Measurements from ENCODE around the gene SLC34A3. TPM values are rescaled to one million over a fixed set of nuclear protein-coding genes. Genes with fewer than 3 reads are reported as not detected.
A peak's percentile ranks its signal among the peaks of the same experiment; 100 is the strongest.

SLC34A3 gene
- total RNA-seq, 1 experiment from 2014 or later: not detected

GRCh38 chr9:137275203-137275587 lies 44.5 kb downstream of the SLC34A3 start:
- H3K4me2 ChIP-seq (ENCODE audit: low read depth, low read length, poor library complexity, severe bottlenecking): peak overlapping the region; percentile 84
- H2AFZ ChIP-seq (ENCODE audit: low read length): no peak overlapping the region
- H3K9me2 ChIP-seq (replicated peaks; ENCODE audit: insufficient read depth, low read length): no peaks in the 10 kb centered on the region
- H4K20me1 ChIP-seq (ENCODE audit: insufficient read depth, low read depth, low read length): peaks cover 3% of the 10 kb centered on the region; the same call in 1 of the 2 replicates
- H3K79me2 ChIP-seq (ENCODE audit: low read length): no peaks in the 10 kb centered on the region
- peaks cover 2% of the 10 kb centered on the region; the same call in 1 of the 2 replicates for H3K36me3 ChIP-seq (ENCODE audit: insufficient read depth, low read length)
- H3K27ac ChIP-seq (ENCODE audit: low read length): peak overlapping the region; percentile 94
- no peak overlapping the region; the same call in 1 of the 2 replicates for H3K4me3 ChIP-seq (ENCODE audit: low read length)
- peaks cover 54% of the 10 kb centered on the region for H3K4me1 ChIP-seq (ENCODE audit: low read length)
- H3K9me3 ChIP-seq (ENCODE audit: low read length): no peaks in the 10 kb centered on the region
- H3K27me3 ChIP-seq (ENCODE audit: low read length): no peaks in the 10 kb centered on the region
- DNase-seq: no peak
- peak overlapping the region; percentile 90 for H3K9ac ChIP-seq (ENCODE audit: low read length)

DNA sequence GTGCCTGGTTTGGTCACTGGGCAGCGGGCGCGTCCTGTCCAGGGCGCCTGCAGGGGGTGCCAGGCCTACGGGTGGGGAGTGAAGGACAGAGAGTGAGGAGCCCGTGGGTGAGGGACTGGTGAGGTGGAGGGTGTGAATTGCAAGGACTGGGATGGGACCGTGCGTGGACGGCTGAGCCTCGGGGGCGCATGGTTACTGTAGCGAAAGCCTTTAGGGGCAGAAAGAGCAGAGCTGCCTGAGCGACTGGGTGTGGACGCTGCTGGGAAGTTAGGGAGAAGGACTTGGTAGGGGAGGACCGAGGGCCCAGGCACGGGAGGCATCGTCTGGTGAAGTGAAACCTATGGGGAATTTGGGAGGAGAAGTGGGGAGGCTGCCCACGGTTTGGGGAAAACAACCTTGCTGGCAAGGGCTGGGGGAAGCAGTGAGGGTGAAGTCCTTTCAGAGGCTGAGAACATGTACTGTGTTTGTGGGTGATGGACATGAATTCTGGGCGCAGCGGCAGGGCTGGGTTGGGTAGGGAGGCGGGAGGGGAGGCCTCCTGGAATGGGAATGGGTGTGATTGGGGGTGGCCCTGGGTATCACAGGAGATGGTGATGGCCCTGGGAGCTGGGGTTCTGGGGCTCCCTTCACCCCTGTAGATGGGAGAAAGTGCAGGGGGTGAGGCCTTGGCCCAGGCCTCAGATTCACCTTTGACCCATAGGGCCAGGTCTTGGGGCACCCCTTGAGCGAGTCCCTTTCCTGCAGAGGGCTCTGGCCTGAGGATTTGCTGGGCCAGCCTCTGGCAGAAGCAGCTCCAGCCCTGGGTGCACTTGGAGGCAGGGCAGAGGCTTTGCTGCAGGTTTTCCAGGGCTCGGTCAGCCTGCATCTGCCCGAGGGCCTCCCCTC lies 45.1 kb downstream of the SLC34A3 start:
- DNase-seq: peak; percentile 42
- H3K9ac ChIP-seq (ENCODE audit: low read length): peak overlapping the region; percentile 90
- H3K9me2 ChIP-seq (replicated peaks; ENCODE audit: insufficient read depth, low read length): no peaks in the 10 kb centered on the region
- no peaks in the 10 kb centered on the region for H3K79me2 ChIP-seq (ENCODE audit: low read length)
- peak overlapping the region; percentile 84 for H3K4me2 ChIP-seq (ENCODE audit: low read depth, low read length, poor library complexity, severe bottlenecking)
- peak overlapping the region; percentile 94 for H3K27ac ChIP-seq (ENCODE audit: low read length)
- H3K36me3 ChIP-seq (ENCODE audit: insufficient read depth, low read length): peaks cover 2% of the 10 kb centered on the region; the same call in 1 of the 2 replicates
- H3K27me3 ChIP-seq (ENCODE audit: low read length): no peaks in the 10 kb centered on the region
- no peak overlapping the region for H2AFZ ChIP-seq (ENCODE audit: low read length)
- H3K4me3 ChIP-seq (ENCODE audit: low read length): peak overlapping the region; percentile 77; the same call in 1 of the 2 replicates
- H4K20me1 ChIP-seq (ENCODE audit: insufficient read depth, low read depth, low read length): peaks cover 3% of the 10 kb centered on the region; the same call in 1 of the 2 replicates
- H3K9me3 ChIP-seq (ENCODE audit: low read length): no peaks in the 10 kb centered on the region
- H3K4me1 ChIP-seq (ENCODE audit: low read length): peaks cover 59% of the 10 kb centered on the region

DNA sequence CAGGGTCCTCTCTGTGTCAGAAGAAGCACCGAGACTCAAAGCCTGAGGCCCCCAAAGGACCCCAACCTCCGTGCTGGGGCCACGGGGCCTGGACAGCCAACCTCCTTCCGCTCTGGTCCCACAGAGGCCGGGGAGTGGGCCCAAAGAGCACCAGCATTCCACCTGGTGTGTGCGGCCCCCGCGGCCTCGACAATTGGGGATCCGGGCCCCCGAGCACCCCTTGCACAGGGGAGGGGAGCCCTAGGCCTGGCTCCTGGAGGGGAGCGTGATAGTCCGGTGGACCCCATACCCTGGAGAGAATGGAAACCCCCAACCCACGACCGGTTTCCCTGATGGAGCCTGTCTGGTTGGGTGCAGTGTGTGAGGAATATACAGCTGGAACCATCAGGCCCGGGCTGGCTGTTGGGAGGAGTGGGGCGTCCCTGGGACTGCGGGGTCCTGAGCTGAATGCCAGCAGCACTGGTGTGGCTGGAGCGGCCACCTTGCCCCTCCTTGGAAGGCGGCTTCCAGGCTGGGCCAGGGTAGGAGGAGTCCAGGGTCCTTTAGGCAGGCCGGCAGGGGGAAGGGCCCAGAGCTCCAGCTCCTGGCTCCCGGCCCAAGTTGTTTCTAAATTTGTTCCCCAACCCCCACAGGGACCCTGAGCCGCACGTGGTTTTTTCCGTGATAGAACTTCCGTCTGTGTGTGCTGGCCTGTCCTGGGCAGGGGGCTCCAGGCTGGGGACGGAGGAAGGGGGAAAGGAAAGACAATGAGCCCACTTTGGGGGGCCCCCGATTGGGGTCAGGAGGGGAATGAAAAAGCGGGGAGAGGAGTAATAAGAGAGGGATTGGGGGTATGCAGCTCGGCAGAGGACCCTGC lies 46.0 kb downstream of the SLC34A3 start:
- Histone ChIP-seq H3K4me2 (ENCODE audit: low read depth, low read length, poor library complexity, severe bottlenecking) (peak overlapping the region; percentile 84), H3K9me3 (ENCODE audit: low read length) (no peaks in the 10 kb centered on the region), H3K9ac (ENCODE audit: low read length) (peak overlapping the region; percentile 90), H3K79me2 (ENCODE audit: low read length) (no peaks in the 10 kb centered on the region), H3K4me1 (ENCODE audit: low read length) (peaks cover 59% of the 10 kb centered on the region), H4K20me1 (ENCODE audit: insufficient read depth, low read depth, low read length) (peaks cover 3% of the 10 kb centered on the region; the same call in 1 of the 2 replicates), H3K9me2 (replicated peaks; ENCODE audit: insufficient read depth, low read length) (no peaks in the 10 kb centered on the region), H3K27ac (ENCODE audit: low read length) (peak overlapping the region; percentile 94), H3K36me3 (ENCODE audit: insufficient read depth, low read length) (peaks cover 2% of the 10 kb centered on the region; the same call in 1 of the 2 replicates), H3K4me3 (ENCODE audit: low read length) (peak overlapping the region; percentile 77), H3K27me3 (ENCODE audit: low read length) (no peaks in the 10 kb centered on the region), H2AFZ (ENCODE audit: low read length) (no peak overlapping the region)
- DNase-seq: peak; percentile 87

GRCh38 chr9:137277329-137278041 lies 46.8 kb downstream of the SLC34A3 start, which contains the start of gene TOR4A:
TOR4A (plus strand) TSS chr9:137277726; CDS start chr9:137278690, 964 bp downstream.
- Histone ChIP-seq H4K20me1 (ENCODE audit: insufficient read depth, low read depth, low read length) (peaks cover 3% of the 10 kb centered on the region; the same call in 1 of the 2 replicates), H3K4me1 (ENCODE audit: low read length) (peaks cover 59% of the 10 kb centered on the region), H3K27ac (ENCODE audit: low read length) (peak within 1 kb of the TSS; percentile 94), H3K27me3 (ENCODE audit: low read length) (no peaks in the 10 kb centered on the region), H3K9me2 (replicated peaks; ENCODE audit: insufficient read depth, low read length) (no peaks in the 10 kb centered on the region), H3K4me2 (ENCODE audit: low read depth, low read length, poor library complexity, severe bottlenecking) (peak within 1 kb of the TSS; percentile 84), H3K4me3 (ENCODE audit: low read length) (peak within 1 kb of the TSS; percentile 77), H2AFZ (ENCODE audit: low read length) (no peak within 1 kb of the TSS), H3K9me3 (ENCODE audit: low read length) (no peaks in the 10 kb centered on the region), H3K9ac (ENCODE audit: low read length) (peak within 1 kb of the TSS; percentile 90), H3K79me2 (ENCODE audit: low read length) (no peaks in the 10 kb centered on the region), H3K36me3 (ENCODE audit: insufficient read depth, low read length) (peaks cover 2% of the 10 kb centered on the region; the same call in 1 of the 2 replicates)
- peak; percentile 91 for DNase-seq

GRCh38 chr9:137278061-137278701 lies 47.5 kb downstream of the SLC34A3 start:
- peaks cover 4% of the 10 kb centered on the region; the same call in 1 of the 2 replicates for H3K36me3 ChIP-seq (ENCODE audit: insufficient read depth, low read length)
- no peaks in the 10 kb centered on the region for H3K9me2 ChIP-seq (replicated peaks; ENCODE audit: insufficient read depth, low read length)
- H3K27ac ChIP-seq (ENCODE audit: low read length): peak overlapping the region; percentile 94
- H3K9ac ChIP-seq (ENCODE audit: low read length): peak overlapping the region; percentile 90
- no peak overlapping the region for H2AFZ ChIP-seq (ENCODE audit: low read length)
- H3K4me3 ChIP-seq (ENCODE audit: low read length): peak overlapping the region; percentile 77
- H3K27me3 ChIP-seq (ENCODE audit: low read length): no peaks in the 10 kb centered on the region
- H3K4me1 ChIP-seq (ENCODE audit: low read length): peaks cover 59% of the 10 kb centered on the region
- no peaks in the 10 kb centered on the region for H3K9me3 ChIP-seq (ENCODE audit: low read length)
- DNase-seq: peak; percentile 78
- H3K79me2 ChIP-seq (ENCODE audit: low read length): no peaks in the 10 kb centered on the region
- peaks cover 3% of the 10 kb centered on the region; the same call in 1 of the 2 replicates for H4K20me1 ChIP-seq (ENCODE audit: insufficient read depth, low read depth, low read length)
- H3K4me2 ChIP-seq (ENCODE audit: low read depth, low read length, poor library complexity, severe bottlenecking): peak overlapping the region; percentile 84

GRCh38 chr9:137278721-137279711 lies 48.3 kb downstream of the SLC34A3 start:
- Histone ChIP-seq H3K9me2 (replicated peaks; ENCODE audit: insufficient read depth, low read length) (no peaks in the 10 kb centered on the region), H3K79me2 (ENCODE audit: low read length) (no peaks in the 10 kb centered on the region)

More at GRCh38 chr9:137278721-137279711, 48.3 kb downstream of the SLC34A3 start:
- H4K20me1 ChIP-seq (ENCODE audit: insufficient read depth, low read depth, low read length): peaks cover 3% of the 10 kb centered on the region; the same call in 1 of the 2 replicates
- DNase-seq: peak; percentile 34
- H3K27me3 ChIP-seq (ENCODE audit: low read length): no peaks in the 10 kb centered on the region
- H3K9me3 ChIP-seq (ENCODE audit: low read length): no peaks in the 10 kb centered on the region
- peaks cover 12% of the 10 kb centered on the region for H3K36me3 ChIP-seq (ENCODE audit: insufficient read depth, low read length)
- H2AFZ ChIP-seq (ENCODE audit: low read length): no peak overlapping the region
- no peak overlapping the region for H3K4me2 ChIP-seq (ENCODE audit: low read depth, low read length, poor library complexity, severe bottlenecking)
- H3K4me1 ChIP-seq (ENCODE audit: low read length): peaks cover 50% of the 10 kb centered on the region
- no peak overlapping the region for H3K9ac ChIP-seq (ENCODE audit: low read length)
- no peak overlapping the region for H3K4me3 ChIP-seq (ENCODE audit: low read length)
- peak overlapping the region; percentile 94; the same call in 1 of the 2 replicates for H3K27ac ChIP-seq (ENCODE audit: low read length)

Measured in Karpas-422 (cell line).